HuH-7.5 (cell line): ENCODE results near the gene FYB1.
"Not testable (repeated sequence)": the region's sequence is repeated elsewhere in the genome, so short reads cannot be mapped to it uniquely, and the experiment has no call there.

Experiments used
- DNase-seq: peaks from one replicate; pipeline ENCODE4 v3.0.0; 2011; ENCODE audit warnings: low spot score

FYB1 gene

DNA sequence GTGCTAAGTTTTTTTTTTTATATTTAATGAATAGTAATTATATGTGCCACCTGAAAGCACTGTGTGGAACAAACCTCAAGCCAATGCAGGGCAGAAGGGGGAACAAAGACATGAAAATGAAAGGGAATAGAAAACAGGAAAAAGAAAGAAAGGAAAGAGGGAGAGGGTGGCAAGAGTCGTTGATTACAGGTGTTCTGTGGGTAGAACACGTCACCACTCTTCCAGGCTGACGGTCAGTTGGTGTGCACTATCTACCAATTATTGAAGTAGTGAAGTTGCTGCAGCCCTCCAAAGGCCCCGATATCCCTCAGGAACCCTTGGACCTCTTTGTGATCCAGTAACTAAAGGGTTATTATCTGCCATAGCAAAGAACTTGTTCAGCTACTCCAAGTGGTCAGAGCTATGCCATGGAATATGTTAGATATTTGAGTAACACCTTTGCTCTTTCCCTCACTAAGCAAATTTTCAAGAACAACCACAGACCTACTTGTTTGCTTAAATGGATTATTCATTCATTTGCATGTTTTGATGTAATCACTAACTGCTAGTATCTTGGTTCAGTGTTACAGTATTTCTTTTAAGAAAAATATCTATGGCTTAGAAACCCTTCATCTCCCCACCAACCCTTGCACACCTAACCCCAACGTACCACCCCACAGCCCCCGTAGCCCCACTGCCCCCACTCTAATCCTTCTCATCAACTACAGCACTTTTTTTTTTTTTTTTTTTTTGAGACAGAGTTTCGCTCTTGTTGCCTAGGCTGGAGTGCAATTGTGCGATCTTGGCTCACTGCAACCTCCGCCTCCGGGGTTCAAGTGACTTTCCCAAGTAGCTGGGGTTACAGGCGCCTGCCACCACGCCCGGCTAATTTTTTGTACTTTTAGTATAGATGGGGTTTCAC, 31.3 kb downstream of the FYB1 start:
- DNase-seq, result no peak

DNA sequence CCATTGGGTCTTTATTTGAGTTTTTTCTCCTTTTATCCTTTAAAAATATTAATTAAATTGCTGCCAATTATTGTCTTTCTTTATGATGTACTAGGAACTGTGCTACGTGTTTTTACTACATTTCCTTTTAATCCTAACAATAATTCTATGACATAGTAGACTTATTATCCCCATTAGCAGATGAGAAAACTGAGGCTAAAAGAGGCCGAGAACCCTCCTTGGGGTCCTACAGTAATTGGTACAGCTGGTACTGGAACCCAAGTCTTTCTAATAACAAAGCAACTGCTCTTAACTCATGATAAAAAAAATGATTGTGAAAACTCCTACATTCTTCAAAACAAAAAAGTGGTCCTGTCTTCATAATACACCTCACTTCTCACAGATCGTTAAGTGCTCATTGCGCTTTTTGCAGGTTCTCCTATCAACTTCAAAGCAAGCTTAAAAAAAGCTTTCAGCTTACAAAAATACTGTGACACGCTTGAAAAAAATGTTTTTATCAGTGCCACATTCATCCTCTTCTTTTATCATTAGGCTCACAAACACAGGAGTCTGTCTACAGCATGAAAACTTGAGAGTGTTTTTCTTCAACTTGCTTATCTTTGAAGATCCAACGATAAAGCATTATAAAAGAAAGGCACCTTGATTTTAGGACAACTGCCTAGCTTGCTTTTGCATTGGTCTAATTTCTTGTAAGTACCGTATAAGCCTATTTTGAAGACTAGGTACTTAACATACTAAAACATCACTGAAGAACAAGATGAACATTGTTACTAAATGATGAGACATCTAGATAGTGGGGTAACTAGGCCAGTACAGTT, 32.4 kb downstream of the FYB1 start:
- no peak for DNase-seq

DNA sequence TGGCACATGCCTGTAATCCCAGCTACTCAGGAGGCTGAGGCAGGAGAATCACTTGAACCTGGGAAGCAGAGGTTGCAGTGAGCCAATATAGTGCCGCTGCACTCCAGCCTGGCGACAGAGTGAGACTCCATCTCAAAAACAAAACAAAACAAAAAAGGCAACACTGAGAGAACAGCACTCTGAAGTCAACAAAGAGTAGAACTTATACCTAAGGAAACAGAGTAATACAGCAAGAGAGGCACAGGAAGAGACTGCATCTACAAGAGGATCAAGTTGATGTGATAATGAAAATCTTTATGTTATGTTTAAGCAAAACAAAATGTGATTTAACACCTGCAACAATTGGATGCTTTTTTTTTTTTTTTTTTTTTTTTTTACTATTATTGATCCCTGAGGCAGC, 33.1 kb downstream of the FYB1 start:
- no peak for DNase-seq

DNA sequence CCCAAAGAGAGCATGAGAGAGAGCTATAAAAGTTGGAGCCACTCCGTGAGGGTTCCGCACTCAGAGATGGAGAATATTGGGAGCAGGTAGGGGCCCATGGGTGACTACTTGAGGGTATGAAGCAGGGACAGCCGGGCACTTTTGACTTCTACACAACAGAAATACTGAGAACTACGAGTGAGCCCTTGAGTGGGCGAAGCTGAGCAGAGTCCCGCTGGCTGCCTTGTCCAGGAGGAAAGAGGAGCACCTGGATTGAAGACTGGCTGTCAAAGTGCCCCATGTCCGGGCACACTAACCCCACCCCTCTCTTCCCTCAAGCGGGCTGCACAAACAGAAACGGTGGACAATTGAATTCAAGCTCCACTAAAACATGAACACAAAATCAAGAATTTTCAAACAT, 33.6 kb downstream of the FYB1 start:
- no peak for DNase-seq

DNA sequence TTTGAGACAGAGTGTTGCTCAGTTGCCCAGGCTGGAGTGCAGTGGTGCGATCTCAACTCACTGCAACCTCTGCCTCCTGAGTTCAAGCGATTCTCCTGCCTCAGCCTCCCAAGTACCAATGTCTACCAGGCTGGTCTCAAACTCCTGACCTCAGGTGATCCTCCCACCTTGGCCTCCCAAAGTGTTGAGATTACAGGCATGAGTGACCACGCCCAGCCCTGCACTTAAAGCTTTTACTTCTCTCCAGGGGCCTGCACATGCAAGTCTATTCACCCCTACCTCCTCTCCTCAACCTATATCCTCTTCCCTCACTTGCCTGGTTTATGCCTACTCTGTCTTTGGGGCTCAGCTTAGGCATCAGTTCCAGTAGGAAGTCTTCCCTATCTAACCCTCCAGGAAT, 39.8 kb downstream of the FYB1 start:
- DNase-seq, result not testable (repeated sequence)

DNA sequence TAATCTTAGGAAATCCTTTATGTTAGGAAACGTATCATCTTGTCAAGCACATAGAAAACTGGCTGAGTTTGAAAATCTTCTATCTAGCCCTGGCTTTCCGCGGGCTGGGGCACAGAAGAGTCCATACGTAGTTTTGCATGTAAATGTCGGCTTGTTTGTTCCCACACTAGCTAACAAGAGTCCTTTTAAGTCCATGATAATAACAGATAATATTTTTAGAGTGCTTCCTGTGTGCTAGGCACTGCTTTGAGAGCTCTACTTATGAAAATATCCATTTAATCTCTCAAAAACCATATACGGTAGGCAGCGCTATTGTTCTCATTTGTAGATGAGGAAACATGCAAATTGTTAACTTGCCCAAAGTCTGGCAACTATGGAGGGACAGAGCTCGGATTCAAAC, 40.5 kb downstream of the FYB1 start:
- no peak for DNase-seq

DNA sequence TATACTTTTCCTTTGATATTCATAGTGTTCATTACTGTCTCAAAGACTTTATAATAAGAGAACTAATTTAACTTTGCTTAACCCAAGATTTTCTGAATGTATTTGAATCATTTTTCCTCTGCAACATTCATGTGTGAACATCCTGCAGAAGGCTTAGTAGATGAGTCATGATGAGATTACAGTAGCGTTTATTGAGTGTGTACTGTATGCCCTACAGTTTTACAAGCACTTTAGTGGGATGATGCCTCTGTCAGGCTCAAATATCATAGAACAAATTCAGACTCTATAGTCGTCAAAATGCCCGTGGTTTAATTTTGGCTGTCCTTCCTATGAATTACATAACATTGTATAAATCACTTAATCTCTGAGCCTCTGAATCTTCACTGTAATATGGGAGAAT, 41.2 kb downstream of the FYB1 start:
- no peak for DNase-seq

DNA sequence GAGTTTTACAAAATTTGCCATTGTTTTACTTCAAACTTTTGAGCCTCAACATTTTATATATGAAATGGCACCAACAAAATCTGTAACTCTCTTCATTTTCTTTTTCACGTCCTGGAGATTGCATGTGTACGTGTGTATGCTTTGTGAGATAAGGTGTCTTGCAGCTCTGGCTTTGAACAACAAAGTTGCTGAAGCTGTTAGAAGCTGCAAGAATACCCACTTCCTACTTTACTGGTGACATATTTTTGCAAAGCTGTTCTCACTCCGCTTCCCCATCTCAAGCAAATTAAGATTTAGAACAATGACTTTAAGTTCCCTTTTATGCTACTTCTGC, 41.8 kb downstream of the FYB1 start:
- no peak for DNase-seq

DNA sequence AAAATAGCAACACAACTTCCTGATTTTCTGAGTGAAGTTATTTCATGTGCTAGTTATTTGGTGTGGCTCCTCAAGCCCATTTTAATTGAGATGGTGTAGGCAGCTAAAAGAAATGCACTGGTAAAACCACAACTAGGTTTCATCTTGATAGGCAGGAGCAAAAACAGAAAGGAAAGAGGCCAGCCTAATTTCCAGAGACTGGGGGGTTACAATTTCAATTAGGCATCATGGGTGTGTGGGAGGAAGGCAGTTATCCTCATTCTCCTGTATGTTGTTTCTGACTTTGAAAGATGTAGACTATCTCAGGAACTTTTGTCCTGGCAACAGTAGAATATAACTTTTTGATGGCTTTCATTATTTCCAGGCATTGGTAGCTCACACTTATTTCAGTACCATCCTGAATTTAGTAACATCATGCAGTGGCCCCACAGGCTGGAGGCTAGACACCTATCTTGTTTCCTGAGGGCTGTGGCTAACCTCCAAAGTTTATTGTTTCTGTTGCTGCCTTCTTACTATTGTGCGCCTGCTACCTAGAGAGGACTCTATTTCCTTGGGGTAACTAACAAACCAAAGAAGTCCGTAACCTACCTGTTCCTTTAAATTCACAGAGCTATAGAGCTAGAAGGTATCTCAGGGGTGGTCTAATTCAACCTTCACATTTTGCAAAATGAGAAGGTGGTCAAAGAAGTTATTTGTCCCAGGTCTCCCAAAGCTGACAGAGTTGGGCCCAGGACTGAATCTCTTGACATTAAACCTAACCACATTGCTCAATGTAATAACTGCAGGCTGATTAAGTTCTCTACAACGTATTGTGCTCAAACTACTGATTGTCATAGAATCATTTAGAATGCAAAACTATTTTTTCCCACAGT, 42.4 kb downstream of the FYB1 start:
- no peak for DNase-seq

DNA sequence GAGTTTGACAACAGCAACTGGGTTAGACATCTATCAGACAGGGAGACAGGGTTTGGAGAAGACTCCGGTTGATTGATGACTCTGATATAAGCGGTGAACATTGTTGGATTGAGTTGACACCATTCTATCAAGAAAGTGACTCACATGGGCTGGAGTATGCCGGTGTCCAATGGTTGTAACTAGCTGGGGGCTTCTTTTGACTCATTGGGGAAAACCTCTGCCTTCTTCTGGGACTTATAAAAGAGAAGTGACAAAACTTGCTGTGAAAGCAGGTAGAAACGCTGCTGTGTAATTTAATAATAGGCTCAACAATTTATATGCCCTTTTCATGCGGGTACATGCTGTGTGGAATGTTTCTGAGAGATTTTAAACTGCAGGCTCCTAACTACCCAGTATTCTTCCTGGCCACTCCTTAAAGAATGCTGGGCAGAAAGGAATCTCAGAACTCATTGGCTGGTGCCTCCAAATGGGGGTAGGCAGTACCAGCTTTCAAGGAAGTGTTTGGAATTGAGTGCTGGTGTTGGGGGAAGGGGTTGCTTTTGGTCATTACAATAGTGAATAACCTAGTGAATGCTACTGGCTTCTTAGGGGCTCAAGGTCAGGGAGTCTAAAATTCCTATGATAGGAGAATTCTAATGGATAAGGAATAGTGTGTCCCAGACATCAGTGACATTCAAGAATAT, 43.9 kb downstream of the FYB1 start:
- DNase-seq, result no peak

DNA sequence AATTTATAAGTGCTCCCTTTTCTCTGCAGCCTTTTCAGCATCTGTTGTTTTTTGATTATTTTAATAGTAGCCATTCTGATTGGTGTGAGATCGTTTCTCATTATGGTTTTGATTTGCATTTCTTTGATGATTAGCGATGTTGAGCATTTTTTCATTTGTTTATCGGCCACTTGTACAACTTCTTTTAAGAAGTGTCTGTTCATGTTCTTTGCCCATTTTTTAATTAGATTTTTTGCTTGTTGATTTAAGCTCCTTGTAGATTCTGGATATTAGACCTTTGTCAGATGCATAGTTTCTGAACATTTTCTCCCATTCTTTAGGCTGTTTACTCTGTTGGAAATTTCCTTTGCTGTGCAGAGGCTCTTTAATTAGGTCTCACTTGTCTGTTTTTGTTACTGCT, 46.3 kb downstream of the FYB1 start:
- no peak for DNase-seq

DNA sequence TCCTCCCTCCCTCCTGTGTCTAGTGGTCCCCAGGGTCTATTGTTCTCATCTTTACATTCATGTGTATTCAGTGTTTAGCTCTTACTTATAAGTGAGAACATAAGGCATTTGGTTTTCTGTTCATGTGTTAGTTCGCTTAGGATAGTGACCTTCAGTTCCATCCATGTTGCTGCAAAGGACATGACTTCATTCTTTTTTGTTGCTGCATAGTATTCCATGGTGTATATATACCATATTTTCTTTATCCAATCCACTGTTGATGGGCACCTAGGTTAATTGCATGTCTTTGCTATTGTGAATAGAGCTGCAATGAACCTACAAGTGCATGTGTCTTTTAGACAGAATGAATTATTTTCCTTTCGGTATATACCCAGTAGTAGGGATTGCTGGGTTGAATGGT, 46.8 kb downstream of the FYB1 start:
- no peak for DNase-seq

DNA sequence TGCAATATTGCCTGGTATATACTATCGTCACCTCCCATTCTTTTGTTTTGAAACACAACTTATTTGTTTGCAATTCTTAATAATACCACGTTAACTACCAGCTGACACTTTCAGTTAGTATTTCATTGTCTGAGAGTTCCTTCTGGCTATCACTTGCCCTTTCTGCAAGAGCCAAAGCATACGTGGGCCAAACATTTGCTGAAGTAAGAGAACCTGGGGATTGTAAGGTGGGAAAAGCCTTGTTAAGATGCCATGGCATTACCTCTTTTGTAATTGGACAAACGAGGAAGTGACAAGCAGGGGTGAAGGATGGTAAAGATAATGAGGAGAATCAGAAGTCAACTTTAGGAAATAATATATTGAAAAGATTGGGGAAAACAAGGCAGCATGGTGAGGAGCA, 47.7 kb downstream of the FYB1 start:
- DNase-seq, result no peak

DNA sequence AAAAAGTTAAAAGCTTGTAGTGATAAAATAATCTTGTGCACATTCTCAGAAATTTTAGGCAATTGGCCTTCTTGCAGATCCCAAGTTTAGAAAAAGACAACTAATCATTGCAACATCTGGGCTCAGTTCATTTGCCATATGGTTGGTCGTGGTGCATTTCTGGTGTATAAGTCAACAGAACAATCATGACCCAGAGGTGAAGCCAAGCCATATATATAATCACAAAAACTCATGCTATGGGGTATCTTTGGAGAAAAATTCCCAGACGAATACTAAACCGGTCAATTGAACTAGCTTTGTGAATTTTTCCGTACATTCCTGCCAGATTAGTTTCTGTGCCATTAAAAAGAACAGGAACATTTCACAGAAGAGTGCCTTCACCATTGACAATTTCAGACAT, 50.3 kb downstream of the FYB1 start:
- no peak for DNase-seq

DNA sequence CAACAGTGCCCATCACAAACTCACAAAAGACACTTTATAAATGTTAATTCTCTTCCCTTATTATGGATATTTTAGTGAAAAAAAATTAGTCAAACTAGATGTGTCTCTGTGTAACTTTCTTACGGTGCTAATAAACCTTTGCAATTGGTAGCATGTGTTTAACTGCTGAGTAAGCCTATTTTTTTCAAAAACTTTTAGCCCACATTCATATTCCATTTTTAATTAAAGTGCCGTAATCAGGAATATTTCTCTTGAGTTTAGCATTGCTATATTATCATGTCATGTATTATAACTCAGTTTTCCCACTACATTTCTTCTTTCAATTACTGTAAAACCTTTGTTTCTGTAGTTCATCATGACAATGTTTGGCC, 51.4 kb downstream of the FYB1 start:
- DNase-seq, result no peak

DNA sequence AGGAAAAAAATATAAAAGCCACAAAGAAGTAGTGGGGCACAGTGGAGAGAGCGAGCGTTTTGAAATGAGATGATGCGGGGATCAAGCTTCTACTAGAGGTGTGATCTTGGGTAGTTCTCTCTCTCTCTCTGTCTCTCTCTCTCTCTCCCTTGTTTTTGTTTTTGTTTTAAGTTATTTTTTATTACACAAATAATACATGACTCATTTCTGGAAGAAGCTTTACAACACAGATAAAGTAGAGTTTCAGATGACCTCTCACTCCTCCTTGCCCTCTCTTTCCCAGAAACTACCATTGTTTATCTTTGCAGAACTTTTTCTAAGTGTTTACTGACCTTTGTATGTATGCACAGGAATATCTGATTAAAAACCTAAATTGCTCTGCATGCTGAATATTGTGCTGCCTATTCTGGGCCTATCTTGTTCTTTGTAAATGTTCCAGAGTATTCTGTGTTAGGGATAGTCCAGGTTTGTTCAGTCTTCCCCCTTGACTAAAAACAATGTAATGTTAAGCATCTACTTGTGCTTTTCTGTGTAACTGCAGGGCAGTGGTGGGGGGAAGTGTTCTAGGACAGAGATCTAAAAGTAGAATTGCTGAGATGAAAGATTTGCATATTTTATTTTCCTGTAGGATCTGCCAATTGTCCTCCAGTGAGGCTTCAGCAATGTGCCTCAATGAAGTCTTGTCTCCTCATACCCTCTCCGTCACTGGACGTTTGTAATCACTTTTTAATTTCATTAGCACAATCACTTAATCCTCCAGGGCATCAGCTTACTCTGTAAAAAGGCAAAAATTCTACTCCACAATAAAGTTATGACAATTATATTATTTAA, 52.0 kb downstream of the FYB1 start:
- no peak for DNase-seq

DNA sequence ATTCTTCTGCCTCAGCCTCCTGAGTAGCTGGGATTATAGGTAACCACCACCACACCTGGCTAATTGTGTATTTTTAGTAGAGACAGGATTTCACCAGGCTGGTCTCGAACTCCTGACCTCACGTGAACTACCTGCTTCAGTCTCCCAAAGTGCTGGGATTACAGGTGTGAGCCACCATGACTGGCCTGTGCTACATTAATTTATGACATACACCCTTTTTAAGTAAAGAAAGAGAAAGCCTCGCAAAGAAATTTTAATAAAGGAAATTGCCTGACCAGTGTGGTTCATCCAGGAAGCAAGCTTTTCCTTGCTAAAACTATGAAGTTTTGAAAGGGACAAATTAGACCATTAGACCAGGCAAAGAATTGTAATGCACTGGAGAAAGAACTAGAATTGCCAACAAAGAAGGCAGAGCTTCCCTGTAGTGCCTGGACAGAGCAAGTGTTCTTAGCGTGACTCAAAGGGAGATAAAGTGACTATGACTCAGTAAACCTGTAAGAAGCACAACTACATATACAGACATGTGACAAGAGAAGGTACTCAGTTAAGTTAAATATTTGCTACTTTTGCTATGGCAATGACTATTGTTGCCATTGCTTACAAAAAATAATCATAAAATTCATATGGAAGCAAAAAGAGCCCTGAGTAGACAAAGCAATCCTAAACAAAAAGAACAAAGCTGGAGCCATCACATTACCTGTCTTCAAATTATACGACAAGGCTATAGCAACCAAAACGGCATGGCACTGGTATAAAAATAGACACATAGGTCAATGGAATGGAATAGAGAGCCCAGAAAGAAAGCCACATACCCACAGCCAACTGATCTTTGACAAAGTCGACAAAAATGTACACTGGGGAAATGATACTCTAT, 54.6 kb downstream of the FYB1 start:
- DNase-seq, result no peak

DNA sequence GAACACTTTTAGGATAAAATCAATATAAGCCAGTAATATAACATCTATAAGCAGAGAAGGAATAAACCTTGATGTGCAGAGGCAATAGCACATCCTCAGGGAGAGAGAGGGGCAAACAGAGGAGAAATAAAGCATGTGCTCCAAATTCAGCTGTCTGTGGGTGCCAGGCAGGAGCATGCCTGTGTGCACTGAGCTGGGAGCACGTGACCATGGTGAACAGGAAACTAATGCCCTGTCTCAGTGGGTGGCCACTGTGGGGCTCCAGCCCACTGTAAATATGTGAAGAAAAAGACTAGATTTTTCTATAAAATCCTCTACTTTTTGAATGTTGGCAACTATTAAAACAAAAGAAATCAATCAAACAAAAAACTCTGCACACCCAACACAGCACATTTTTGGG, 55.3 kb downstream of the FYB1 start:
- DNase-seq, result no peak

DNA sequence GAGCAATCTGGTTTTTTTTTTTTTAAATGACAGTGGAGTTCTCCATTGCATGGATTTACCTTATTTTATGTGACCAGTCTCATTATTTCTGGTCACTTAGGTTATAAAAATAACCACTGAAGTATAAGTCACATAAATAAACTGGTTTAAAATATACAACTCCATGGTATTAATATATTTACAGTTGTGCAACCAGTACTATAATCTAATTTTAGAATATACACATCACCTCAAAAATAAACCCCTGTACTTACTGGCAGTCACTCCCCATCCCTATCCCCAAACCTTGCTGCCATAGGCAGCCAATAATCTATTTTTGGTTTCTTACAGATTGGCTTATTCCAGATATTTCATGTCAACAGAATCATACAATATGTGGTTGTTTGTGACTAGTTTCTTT, 57.8 kb downstream of the FYB1 start:
- DNase-seq, result no peak

DNA sequence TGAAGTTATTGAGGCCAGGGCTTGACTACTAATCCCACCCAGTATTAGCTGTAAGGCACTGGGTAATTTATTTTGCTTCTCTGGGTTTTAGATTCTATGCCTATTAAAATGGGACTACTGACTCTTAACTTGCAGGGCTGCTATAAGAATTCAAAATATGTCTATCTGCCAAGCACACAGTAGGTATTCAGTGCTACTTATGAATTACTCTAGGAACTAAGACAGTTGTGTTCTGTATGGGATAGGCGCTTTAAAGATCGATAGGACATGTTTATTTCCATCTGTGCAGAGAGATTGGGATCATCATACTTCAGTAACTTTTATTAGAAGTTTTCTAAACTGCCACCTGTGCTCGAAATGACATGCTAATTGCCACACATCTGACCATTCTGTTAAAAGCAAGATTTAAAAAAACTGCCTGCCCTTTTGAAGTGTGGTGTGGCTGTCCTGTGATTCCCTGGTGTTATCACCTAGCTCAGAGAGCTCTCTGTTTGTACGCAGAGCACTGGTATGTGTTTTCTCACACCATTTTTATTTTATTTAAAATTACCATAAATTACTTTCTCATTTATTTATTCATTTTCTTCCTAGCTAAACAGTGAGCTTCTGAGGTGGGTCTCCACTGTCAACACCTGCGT, 58.7 kb downstream of the FYB1 start:
- DNase-seq, result no peak
